ENCODE data around the gene ACOT11.

ACOT11 gene

GRCh38 chr1:54585181-54586066, 37.4 kb downstream of the ACOT11 start:
- no peak for DNase-seq (ENCODE audit: low spot score)

DNA sequence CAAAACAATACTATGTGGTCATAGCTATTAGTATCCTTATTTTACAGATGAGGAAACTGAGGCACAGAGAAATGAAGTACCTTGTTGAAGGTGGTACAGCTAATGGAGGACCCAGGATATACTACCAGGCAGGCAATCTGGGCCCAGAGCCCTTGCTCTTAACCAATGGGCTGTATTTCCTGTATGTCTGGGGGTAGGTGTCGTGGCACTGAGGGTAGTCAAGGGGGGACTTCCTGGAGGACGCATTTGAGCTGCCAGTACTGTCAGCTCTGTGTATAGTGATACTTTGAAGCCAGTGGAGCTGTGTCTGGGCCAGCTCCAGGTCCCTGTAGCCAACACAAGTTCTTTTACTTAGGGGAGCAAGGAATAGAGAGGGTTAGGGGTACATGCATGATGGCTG, 40.3 kb downstream of the ACOT11 start:
- DNase-seq (ENCODE audit: low spot score) = no peak

DNA sequence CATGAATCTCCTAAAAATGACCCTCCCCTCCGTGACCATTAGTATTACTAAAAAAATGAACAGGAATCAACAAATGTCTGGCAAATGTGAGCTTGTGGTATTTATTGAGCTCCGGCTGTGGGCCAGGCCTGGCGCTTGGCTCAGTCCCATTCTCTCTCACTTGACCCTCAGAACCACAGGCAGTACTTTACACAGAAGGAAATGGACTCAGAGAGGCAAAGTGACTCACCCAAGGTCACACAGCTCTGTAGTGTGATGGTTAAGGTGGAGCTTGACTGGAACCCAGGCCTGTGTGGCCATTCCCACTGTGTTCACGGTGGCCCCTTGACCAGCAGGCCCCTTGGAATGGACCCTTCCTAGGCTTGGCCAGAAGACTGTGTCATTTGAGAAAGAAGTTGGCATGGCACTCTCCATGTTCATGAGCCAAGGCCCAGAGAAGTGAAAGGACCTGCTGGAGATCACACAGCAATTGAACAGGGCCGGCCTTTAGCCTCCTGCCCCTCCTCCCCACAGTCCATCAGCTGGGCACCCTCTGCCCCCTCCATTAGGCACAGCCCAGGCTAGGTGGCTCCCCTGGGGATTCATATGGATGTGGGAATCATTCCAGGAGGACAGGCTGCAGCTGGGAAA, 43.2 kb downstream of the ACOT11 start:
- DNase-seq (ENCODE audit: low spot score) = no peak

DNA sequence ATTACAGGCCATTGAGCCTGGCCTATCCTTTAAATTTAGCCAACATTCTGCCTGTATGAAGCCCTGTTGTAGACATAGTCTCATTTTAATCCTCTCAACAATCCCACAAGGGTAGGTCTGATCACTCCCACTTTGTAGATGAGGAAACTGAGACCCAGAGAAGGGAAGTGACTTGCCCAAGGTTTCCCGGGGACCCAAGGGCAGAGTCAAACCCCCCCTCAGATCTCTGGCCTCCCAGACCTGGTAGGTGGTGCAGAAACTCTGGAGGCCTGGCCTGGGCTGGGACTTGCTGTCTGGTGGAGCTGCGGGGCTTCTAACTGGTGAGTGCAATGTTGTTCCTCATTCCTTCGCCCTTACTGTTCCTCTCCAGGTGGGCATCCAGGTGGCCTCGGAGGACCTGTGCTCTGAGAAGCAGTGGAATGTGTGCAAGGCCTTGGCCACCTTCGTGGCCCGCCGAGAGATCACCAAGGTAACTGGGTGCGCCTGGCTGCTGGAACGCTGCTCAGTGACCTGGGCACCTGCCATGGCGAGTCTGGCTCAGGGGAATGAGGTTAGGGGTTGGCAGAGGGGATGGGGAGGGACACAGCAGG, 45.6 kb downstream of the ACOT11 start:
- no peak for DNase-seq (ENCODE audit: low spot score)

DNA sequence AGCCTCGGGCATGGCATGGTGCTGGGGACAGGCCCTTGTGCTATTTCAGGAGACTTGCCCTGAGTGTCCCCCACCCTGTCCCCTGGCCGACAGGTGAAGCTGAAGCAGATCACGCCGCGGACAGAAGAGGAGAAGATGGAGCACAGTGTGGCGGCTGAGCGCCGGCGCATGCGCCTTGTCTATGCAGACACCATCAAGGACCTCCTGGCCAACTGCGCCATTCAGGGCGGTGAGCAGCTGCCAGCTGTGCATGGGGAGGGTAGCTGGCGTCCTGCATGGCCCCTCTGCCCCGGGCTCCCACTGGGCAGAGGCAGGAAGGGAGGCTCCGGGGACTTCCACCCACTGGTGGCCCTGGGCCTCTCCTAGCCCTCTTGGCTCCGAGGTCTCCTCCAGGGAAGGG, 46.4 kb downstream of the ACOT11 start:
- DNase-seq (ENCODE audit: low spot score) = no peak

DNA sequence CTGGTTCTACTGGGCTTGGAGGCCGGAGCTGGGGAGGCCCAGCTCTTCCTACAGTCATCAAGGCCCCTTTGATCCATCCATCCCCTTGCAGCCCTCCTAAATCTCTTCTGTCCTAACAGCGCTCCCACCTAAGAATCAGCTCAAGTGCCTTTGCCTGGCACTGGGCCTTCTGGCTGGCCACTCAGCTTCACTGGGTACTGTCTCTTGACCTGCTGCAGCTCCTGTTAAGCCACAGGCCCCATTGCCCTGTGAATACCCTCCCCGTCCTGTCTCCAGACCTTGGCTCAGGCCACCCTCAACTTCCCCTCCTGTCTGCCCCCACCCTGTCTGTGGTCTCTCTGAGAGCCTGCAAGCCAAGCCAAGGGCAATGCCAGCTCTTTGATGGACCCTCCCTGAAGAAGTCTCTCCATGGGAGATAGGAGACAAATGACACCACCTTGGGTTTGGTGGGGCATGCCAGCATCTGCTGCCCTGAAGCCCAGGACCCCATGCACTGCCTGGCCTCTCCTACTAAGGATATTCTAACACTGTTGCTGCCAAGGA, 48.0 kb downstream of the ACOT11 start:
- DNase-seq (ENCODE audit: low spot score) = no peak

GRCh38 chr1:54596756-54597155, 48.7 kb downstream of the ACOT11 start:
- DNase-seq (ENCODE audit: low spot score) = no peak

- no peak for DNase-seq (ENCODE audit: low spot score)
Observed at GRCh38 chr1:54597455-54598030, 49.5 kb downstream of the ACOT11 start.

- no peak for DNase-seq (ENCODE audit: low spot score)
Observed at GRCh38 chr1:54599211-54599823, 51.3 kb downstream of the ACOT11 start.

DNA sequence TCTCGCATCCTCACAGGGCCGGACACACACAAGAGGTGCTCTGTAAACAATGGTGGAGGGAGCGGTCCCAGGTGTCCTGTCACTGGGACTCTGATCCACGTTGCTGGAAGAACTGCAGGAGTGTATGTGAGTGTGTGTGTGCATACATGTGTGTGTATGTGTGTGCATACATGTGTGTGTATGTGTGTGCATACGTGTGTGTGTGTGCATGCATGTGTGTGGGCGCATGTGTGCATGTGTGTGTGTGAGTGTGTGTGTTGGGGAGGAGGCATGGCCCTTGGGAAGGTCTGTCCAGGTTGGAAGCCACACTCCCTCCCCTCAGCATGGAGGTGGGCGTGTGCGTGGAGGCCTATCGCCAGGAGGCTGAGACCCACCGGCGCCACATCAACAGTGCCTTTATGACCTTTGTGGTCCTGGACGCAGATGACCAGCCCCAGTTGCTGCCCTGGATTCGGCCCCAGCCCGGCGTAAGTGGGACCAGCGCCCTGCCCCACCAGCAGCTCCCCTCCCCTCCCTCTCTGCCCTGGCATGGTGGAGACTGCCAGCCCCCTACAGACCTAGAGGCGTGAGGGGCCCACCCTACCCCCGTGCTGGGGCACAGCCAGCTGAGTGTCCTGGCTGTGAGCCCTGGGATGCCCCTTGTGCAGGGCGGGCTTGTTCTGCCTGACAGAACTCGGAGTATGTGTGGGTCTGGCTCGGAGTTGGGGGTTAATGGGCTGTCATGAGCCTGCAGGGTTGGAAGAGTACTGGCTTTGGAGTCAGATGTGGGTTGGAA, 53.1 kb downstream of the ACOT11 start:
- DNase-seq (ENCODE audit: low spot score) = no peak

- DNase-seq (ENCODE audit: low spot score) = no peak
Observed at GRCh38 chr1:54601730-54602129, 53.7 kb downstream of the ACOT11 start.

DNA sequence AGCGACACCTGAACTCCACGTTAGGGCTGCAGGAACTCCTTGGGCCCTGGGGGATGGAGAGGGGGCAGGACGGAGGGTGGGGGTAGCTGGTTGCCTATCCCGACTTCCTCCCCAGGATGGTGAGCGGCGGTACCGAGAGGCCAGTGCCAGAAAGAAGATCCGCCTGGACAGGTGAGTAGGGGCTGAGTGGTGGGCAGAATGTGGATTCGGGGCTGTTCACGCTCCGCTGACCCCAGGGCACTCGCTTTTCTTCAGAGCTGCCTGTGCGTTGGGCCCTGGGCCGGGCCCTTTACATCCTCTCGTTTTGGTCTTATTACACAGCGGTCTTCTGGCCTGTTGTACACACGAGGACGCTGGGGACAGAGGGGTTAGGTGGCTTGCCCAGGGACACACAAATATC, 54.5 kb downstream of the ACOT11 start:
- no peak for DNase-seq (ENCODE audit: low spot score)

DNA sequence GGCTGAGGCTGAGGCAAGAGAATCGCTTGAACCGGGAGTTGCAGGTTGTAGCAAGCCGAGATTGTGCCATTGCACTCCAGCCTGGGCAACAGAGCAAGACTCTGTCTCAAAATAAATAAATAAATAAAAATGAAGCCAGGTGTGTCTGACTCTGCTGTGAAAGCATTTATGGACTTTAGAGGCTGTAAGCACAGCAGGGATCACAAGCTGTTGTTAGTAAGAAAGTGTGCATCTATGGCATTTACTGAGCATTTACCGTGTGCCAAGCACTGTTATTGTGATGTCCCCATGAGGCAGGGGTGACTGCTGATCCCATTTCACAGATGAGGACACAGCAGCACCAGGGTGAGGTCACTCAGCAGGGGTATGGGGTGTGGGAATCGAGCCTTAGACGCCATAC, 55.2 kb downstream of the ACOT11 start:
- no peak for DNase-seq (ENCODE audit: low spot score)

DNA sequence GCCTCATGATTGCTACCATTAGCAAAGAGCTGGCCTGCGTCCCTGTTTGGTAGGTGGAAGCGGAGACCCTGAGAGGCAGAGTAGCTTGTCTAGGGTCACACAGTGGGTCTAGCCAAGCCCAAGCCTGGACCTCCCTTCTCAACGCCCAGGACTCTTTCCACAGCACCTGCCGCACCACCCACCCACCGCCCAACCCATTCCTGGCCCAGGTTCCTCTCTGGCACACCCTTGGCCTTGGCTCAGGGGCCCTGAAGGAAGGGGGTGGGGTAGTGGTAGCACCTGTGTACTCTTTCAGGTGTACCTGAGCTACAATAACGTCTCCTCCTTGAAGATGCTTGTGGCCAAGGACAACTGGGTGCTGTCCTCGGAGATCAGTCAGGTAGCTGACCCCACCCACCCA, 56.0 kb downstream of the ACOT11 start:
- DNase-seq (ENCODE audit: low spot score) = no peak

GRCh38 chr1:54604572-54605370, 56.7 kb downstream of the ACOT11 start:
- DNase-seq (ENCODE audit: low spot score) = no peak

DNA sequence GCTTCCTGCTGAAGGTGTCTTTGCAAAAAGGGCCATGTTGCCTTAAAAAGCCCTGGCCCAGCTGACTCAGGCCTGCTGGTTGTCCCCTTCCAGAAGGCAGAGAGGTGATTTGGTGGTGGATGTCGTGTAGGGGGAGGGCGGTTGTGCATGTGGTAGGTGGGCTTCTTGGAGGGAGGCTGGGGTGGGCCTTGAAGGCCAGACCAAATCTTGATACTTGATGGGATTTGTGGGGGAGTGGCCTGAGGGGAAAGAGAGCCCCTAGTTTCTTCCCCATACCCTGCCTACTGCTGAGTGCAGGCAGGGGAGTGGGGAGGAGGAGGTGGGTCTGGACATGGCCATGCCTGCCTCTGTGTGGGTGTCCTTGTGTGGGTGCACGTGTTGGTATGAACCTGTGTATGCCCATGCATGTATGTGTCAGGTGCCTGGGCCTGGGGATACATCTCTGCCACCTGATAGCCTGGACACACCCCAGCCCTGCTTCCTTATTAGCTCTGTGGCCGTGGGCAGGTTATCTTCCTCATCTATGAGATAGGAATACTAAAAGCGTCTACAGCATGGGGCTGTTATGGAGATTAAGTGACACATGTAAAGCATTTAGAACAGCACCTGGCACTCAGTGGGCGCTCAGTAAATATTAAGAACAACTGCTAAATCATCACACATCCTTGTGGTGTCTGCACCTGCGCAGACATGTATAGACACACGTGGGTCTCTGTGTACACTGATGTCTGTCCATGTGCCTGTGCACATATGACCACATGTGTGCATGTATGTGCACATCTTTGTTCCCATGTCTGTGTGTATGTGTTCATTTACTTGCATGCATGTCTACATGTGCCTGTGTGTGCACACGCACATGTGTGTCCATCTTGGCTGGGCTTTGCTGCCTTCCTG, 58.3 kb downstream of the ACOT11 start:
- DNase-seq (ENCODE audit: low spot score) = no peak

- DNase-seq (ENCODE audit: low spot score) = no peak
Observed at GRCh38 chr1:54606990-54607325, 58.9 kb downstream of the ACOT11 start.

DNA sequence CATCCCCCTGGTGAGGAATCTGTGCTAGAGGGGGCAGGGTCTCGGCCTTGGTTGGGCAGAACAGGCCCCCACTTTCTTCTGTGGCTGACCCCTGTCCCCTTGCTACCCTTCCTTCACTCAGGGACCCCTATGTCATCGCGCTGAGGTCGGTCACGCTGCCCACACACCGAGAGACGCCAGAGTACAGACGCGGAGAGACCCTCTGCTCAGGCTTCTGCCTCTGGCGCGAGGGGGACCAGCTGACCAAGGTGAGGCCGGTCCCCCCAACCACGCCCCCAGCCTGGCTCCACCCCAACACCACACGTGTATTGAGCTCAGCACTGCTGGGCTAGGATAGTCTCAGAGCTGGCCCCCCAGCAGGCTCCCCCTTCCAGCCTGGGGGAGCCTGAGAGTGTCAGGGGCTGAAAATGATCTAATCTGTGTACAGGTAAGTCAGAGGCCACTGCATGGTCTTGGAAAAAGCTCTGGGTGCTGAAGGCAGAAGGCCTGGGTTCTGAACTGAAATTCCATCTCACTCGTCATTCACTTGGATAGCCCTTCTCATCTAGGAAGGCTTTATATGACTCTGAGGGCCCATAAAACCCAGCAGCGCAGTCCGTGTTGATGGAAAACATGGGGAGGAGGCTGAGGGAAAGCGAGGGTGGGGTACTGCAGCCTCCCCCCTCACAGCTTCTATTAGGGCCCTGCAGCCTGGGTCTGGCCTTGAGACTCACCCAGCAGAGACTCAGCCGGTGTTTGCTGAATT, 60.0 kb downstream of the ACOT11 start:
- DNase-seq (ENCODE audit: low spot score) = no peak

Measured in CD4-positive, alpha-beta T cell treated with Interleukin-15 for 4 hours (primary cell).